Right cardiac atrium (tissue), 5 donors: ENCODE data around the gene ABTB2. TPM values are rescaled to one million over a fixed set of nuclear protein-coding genes. Genes with fewer than 3 reads are reported as not detected.

ENCODE experiments used
- ATAC-seq, 2 donors: fragments of 200-7000 bp; cut with Tn5 transposase; one replicate each; pipeline versions ENCODE4 v1.8.0 to v1.9.1; 2020; ENCODE audit warnings: moderate library complexity in 2 of 2, mild to moderate bottlenecking in 1 of 2
- DNase-seq, 3 donors: peaks; one replicate each; pipeline ENCODE4 v3.0.0-alpha.2; 2020
- H3K27ac ChIP-seq: one replicate; pipeline ENCODE4 v1.5.1; 2013; ENCODE audit warnings: mild to moderate bottlenecking, low read length, control low read depth, moderate library complexity
- H3K27me3 ChIP-seq: one replicate; pipeline ENCODE4 v1.6.1; 2013; ENCODE audit not compliant: control insufficient read depth, insufficient read depth
- H3K4me1 ChIP-seq: one replicate; pipeline ENCODE4 v1.6.1; 2013; ENCODE audit warnings: low read length; ENCODE audit not compliant: control insufficient read depth, insufficient read depth
- H3K4me3 ChIP-seq: one replicate; pipeline ENCODE4 v1.5.1; 2013; ENCODE audit warnings: low read length, control low read depth
- H3K9me3 ChIP-seq: one replicate; pipeline ENCODE4 v1.6.1; 2013; ENCODE audit warnings: low read length; ENCODE audit not compliant: control insufficient read depth
- WGBS: extraction: QIAGEN DNeasy Blood & Tissue Kit; methylation state at CpG from one replicate; pipeline ENCODE4 v1.1.7; 2013; 5-methylcytosine and 5-hydroxymethylcytosine counted together
- intact Hi-C, 4 donors: fragments of 100-400 bp; cut with DNase I; formaldehyde crosslinking; loops; one replicate each; pipeline versions ENCODE4 v1.11.0 to v1.14.0; 2022 to 2023
- polyA plus RNA-seq: library from polyadenylated mRNA; stranded (reverse); fragments of 200-250 nt; gene quantifications from one replicate; pipeline ENCODE4 v1.2.3, GENCODE V29; 2013
- total RNA-seq, 4 donors: library from RNA; stranded (reverse); fragmentation: NEBNext Ultra II Directional; extraction: Animal tissue kit (Norgen Biotek cat#: 25700); gene quantifications; one replicate each; pipeline ENCODE4 v1.2.1, GENCODE V29; 2021
- donor health status: healthy with polysubstance abuse.
- donor health status: DM: no; HTN: yes; CAD: no.
- donor health status: DM: no; HTN: no; CAD: no.
- donor health status: DM: no; HTN: yes; CAD: no; lungs with severe emphysema.
- donor health status: DM: yes; HTN: yes; CAD: no.

Gene ABTB2
- total and polyA plus RNA-seq, 5 donors = 3.7 to 14.1 (median 10.8) TPM

DNA sequence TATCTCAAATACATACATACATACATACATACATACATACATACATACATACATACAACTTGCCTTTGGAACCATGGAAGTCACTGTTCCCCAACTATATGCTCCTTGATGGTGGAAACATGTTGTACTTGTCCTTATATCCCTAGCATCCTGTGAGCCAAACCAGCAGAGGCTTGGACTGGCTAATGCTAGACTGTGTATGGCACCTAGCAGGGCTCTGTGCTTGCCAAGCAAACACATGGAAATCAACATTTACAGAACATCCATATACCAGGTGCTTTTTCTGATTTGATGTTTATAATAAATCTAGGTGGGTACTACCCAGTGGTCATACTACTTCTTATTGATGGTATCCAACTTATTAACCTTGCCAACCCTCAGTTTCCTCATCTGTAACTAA lies 86.1 kb downstream of the ABTB2 start:
- H3K4me1 ChIP-seq = peaks cover 10% of the 10 kb centered on the region
- no peaks in the 10 kb centered on the region for H3K9me3 ChIP-seq
- ATAC-seq (no peak), DNase-seq (no peak)
- no peak overlapping the region for H3K27ac ChIP-seq
- intact Hi-C loops = no loop called here
- no peaks in the 10 kb centered on the region for H3K27me3 ChIP-seq
- H3K4me3 ChIP-seq = no peak overlapping the region

DNA sequence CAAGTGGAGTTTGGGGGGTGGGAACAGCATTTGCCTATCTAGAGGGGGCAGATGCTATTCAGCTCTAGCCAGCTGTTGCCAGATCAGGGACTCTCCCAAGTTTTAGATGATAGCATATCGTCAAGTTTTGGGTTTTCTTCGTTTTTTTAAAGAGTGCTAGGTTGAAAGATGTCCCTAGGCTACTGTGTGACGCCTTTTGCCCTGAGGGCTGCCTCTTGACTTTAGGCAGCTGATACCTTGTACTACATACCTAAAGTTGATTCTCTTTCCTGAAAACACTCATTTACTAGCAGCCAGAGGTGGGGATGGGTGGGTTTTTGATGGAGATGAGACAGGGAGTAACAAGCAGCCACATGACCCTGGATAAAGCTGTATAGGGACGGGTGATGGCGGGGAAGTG lies 87.1 kb downstream of the ABTB2 start:
- no peak overlapping the region for H3K4me3 ChIP-seq
- no peak for ATAC-seq
- no peaks in the 10 kb centered on the region for H3K9me3 ChIP-seq
- no peak for DNase-seq
- no peaks in the 10 kb centered on the region for H3K27me3 ChIP-seq
- H3K4me1 ChIP-seq = peaks cover 13% of the 10 kb centered on the region
- no peak overlapping the region for H3K27ac ChIP-seq
- 83% methylated on average over 5 of the region's 5 CpGs for WGBS
- intact Hi-C loops = no loop called here

DNA sequence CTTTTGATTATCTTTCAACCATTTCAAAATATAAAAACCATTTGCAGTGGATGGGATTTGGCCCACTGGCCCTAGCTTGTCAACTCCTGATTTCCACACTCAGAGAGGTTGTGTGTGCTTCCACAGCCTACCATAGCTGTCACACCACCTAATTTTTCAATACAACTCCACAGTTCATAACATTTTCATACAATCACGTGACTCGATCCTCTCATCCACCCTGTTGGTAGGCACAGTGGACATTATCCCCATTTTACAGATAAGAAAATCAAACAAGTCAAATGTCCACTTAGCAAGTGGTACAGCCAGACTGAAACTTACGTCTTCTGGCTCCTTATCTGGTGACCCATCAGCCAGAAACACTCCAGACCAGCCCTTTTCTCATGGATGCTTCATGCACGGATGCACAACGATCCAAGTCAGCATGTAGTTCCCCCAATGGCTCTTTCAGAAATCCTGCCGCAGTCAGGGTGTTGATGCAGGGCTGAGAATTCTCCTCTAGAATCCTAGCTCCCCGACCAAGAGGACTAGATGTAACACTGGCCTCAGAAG lies 88.0 kb downstream of the ABTB2 start:
- peaks cover 11% of the 10 kb centered on the region for H3K4me1 ChIP-seq
- no peak overlapping the region for H3K27ac ChIP-seq
- WGBS = 90% methylated on average over 7 of the region's 7 CpGs
- H3K9me3 ChIP-seq = no peaks in the 10 kb centered on the region
- no peak overlapping the region for H3K4me3 ChIP-seq
- DNase-seq (no peak), ATAC-seq (no peak)
- no peaks in the 10 kb centered on the region for H3K27me3 ChIP-seq
- intact Hi-C loops = no loop called here

DNA sequence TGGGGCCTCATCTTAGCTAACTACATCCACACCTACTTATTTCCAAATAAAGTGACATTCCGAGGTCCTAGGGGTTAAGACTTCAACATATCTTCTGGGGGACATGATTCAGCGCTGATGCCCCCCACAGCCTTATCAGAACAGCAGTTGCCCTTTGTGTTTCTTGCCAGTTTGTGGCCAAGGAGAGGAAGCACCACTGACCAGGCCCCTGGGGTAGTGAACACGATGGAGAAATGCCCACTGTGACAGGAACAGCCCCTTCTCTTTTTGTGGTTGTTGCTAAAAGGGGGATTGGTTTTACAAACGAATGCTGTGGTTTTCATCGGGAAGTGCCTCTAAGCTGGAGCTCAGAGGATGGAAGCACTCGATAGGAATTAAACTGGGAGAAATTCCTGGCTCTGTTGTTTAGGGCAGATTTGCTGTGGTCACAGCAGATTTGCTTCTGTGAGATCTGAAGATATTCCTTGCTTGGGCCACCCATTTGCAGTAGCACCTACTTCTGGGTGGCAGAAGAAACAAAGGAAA lies 88.8 kb downstream of the ABTB2 start:
- Histone ChIP-seq H3K4me1 (peaks cover 13% of the 10 kb centered on the region), H3K4me3 (no peak overlapping the region), H3K27me3 (no peaks in the 10 kb centered on the region), H3K27ac (no peak overlapping the region), H3K9me3 (no peaks in the 10 kb centered on the region)
- no peak for DNase-seq
- no peak for ATAC-seq
- WGBS = 66% methylated on average over 6 of the region's 6 CpGs
- intact Hi-C loops = no loop called here

DNA sequence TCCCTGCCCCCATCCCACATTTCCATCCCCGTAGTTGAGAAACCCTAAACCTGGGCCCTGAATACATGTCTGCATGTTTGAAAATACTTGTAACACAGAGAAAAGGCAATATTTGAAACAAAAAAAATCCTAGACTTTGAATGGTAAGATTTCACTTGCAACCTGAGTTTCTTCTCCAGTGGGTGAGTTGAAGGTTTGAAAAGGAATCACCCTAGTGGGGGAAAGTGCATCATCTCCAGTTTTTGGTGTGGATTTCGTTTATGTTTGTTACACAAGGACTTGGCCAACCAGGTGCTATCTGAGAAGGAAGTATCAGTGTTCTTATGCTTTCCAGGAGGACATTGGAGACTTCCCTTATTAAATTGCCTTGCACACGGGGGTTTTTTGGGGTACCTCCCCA lies 90.4 kb downstream of the ABTB2 start:
- DNase-seq (no peak), ATAC-seq (no peak)
- peaks cover 22% of the 10 kb centered on the region for H3K4me1 ChIP-seq
- intact Hi-C loops = no loop called here
- no peak overlapping the region for H3K4me3 ChIP-seq
- no peak overlapping the region for H3K27ac ChIP-seq
- no peaks in the 10 kb centered on the region for H3K27me3 ChIP-seq
- 51% methylated on average over 3 of the region's 3 CpGs for WGBS
- no peaks in the 10 kb centered on the region for H3K9me3 ChIP-seq

DNA sequence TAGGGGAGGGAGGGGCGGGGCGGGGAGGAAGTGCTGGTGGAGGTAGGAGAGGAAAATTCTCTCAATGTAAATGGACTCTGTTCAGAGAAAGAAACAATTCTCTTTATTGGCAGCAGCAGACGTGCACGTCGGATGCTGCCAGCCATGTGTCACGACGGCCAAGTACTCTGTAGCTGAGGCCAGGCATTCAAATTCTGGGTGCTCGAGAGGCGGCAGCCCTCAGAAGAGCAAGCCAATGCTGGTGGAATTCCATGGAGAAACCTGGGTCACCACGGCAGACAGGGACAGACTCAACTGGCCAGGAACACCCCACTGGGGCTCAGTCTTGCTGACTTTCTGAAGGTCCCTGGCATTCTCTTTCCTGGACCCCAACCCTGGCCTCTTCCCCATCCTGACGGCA lies 90.8 kb downstream of the ABTB2 start:
- Histone ChIP-seq H3K4me3 (no peak overlapping the region), H3K27ac (no peak overlapping the region), H3K9me3 (no peaks in the 10 kb centered on the region), H3K27me3 (no peaks in the 10 kb centered on the region), H3K4me1 (peaks cover 25% of the 10 kb centered on the region)
- intact Hi-C loops = no loop called here
- 22% methylated on average over 11 of the region's 11 CpGs for WGBS
- ATAC-seq (peak; percentile 29 to 34), DNase-seq (peak; percentile 41 to 76 (median 65))

DNA sequence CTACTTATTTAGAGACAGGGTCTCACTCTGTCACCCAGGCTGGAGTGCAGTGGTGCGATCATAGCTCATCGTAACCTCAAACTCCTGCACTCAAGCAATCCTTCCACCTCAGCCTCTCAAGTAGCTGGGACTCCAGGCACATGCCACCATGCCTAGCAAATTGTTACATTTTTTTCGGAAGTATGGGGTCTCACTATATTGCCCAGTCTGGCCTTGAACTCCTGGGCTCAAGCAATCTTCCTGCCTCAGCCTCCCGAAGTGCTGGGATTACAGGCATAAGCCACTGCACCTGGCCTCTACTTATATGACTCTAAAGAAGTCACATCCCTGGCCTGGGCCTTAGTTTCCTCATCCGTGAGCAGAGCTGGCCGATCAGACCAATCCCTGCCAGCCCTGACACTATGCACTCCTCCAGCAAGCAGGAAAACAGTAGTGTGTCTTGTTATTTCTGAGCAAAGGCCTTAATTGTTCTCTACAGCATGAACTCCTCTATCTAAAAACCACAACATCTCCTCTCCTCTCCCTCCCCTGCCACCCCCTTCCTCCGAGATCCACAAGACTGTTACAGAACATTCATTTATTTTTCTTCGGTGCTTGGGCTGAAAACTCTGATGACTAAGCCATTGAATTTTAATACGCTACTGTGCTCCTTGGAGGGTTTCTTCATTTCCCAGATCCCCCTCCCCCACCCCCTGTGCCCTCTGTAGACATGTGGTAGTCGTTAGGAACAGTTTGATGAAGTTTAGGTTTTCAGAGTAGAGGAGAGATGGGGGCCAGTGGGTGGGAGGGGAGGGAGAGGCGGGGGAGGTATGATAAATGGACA lies 91.5 kb downstream of the ABTB2 start:
- no peak overlapping the region for H3K4me3 ChIP-seq
- H3K9me3 ChIP-seq = no peaks in the 10 kb centered on the region
- WGBS = 54% methylated on average over 11 of the region's 11 CpGs
- H3K4me1 ChIP-seq = peaks cover 25% of the 10 kb centered on the region
- no peak overlapping the region for H3K27ac ChIP-seq
- DNase-seq (peak; percentile 60 to 78 (median 60)), ATAC-seq (peak; percentile 72 to 78)
- H3K27me3 ChIP-seq = no peaks in the 10 kb centered on the region
- intact Hi-C loops = no loop called here

DNA sequence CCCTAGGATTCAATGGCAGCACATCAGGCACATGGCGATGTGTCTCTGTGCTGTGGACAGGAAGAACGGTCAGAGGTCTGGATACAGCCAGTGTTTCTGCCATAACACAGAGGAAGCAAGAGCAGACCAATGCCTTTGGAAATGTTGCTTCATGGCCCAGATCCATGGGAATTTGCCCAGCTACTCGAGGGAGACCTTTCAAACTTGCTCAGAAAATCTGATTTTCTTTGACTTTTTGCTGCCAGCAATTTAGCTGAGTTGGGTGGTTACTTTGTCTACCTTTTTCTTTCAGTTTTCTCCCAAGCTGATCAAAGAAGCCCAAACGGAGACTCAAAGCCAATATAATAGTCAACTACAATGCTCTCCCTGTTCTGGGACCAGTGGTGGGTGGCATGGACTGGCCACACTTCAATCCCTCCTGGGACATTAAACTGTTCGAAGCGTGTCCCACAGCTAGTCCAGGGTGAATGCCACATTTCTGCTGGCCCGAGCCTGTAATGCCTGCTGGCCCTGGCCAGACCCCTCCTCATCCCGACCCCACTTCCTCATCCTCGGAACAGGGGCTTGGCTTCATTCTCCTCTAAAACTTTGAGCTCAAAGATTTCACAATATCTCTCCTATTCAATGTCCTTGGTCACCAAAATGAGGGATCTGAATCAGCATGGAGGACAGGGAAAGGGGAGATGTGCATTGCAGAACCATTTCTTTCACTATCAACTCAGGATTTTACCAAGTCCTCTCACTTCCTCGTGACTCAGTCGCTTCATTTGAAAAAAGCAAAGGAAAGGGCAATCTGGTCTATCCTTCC lies 93.3 kb downstream of the ABTB2 start:
- ATAC-seq = no peak
- WGBS = 76% methylated on average over 11 of the region's 11 CpGs
- peak overlapping the region; percentile 20 for H3K27ac ChIP-seq
- H3K9me3 ChIP-seq = no peaks in the 10 kb centered on the region
- no peak overlapping the region for H3K4me3 ChIP-seq
- H3K4me1 ChIP-seq = peaks cover 25% of the 10 kb centered on the region
- intact Hi-C loops = loop anchor here in 1 of 4 donors (5.0 kb wide), 1 partner anchor 88 kb away; no protein-coding TSS in a partner anchor
- DNase-seq = no peak
- H3K27me3 ChIP-seq = no peaks in the 10 kb centered on the region

DNA sequence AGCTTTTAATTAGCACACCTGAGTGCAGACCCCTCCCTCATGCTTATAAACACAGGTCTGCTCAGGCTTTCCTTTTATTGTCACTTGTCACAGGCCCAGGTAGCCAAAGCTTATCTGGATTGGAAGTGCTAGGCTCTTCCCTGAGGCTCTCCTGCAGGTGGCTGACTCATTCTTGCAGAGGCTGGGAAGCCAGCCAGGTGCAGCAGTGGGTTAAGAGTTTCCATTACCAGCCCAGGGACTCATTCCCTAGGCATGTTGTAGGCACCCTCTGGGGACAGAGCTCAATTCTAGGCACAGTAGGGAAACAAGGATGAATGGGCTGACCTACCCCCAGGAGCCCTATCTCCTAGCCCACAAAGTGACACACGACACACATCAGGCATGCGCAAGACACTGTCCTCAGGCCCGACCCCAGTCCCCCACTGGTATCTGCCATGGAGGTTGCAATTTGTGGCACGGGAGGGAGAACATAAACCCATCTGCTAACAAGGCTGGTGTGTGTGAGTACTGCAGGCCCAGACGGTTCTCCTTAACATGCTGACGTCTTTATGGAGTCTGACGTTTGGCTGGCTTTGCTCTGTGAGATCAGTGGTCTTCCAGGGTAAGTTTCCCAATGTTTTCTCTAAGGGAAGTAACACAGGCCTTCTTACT lies 94.2 kb downstream of the ABTB2 start:
- no peaks in the 10 kb centered on the region for H3K27me3 ChIP-seq
- 77% methylated on average over 7 of the region's 7 CpGs for WGBS
- no peak overlapping the region for H3K27ac ChIP-seq
- no peaks in the 10 kb centered on the region for H3K9me3 ChIP-seq
- peak in 2 of 3 donors; percentile 56 to 58 for DNase-seq
- ATAC-seq = peak; percentile 61 to 62
- peaks cover 25% of the 10 kb centered on the region for H3K4me1 ChIP-seq
- H3K4me3 ChIP-seq = no peak overlapping the region
- intact Hi-C loops = loop anchor here in 1 of 4 donors (5.0 kb wide), 1 partner anchor 89 kb away; no protein-coding TSS in a partner anchor

DNA sequence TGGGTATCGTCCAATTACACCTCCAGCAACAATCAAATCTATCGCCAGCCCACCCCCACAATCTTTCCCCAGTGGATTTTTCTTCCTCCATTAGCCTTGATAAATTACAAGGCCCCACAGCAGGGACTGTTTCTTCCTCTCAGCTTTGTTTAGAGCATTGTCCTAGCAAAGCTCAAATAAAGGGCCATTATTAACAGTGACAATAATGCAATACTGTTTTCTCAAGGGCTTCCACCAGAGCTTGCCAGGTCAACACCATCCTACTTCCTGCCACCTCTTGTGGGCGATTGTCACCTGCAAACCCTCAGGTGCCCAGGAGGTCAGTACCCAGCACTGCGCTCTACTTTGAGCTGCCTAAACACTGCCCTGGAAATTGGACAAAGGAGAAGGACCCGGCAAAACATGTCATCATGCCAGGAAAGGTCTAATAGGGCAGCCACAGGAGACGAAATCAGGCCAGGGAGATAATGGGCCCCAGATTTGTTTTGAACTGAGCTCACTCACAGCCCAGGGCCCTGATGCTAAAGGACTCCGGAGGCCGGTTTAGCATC lies 95.2 kb downstream of the ABTB2 start:
- DNase-seq (no peak), ATAC-seq (no peak)
- WGBS = 58% methylated on average over 8 of the region's 8 CpGs
- no peaks in the 10 kb centered on the region for H3K9me3 ChIP-seq
- H3K4me1 ChIP-seq = peaks cover 27% of the 10 kb centered on the region
- no peaks in the 10 kb centered on the region for H3K27me3 ChIP-seq
- no peak overlapping the region for H3K4me3 ChIP-seq
- no peak overlapping the region for H3K27ac ChIP-seq
- intact Hi-C loops = loop anchor here in 1 of 4 donors (5.0 kb wide), 1 partner anchor 90 kb away; no protein-coding TSS in a partner anchor
